ENCODE measurements around the gene ZBTB20.

Gene ZBTB20

DNA sequence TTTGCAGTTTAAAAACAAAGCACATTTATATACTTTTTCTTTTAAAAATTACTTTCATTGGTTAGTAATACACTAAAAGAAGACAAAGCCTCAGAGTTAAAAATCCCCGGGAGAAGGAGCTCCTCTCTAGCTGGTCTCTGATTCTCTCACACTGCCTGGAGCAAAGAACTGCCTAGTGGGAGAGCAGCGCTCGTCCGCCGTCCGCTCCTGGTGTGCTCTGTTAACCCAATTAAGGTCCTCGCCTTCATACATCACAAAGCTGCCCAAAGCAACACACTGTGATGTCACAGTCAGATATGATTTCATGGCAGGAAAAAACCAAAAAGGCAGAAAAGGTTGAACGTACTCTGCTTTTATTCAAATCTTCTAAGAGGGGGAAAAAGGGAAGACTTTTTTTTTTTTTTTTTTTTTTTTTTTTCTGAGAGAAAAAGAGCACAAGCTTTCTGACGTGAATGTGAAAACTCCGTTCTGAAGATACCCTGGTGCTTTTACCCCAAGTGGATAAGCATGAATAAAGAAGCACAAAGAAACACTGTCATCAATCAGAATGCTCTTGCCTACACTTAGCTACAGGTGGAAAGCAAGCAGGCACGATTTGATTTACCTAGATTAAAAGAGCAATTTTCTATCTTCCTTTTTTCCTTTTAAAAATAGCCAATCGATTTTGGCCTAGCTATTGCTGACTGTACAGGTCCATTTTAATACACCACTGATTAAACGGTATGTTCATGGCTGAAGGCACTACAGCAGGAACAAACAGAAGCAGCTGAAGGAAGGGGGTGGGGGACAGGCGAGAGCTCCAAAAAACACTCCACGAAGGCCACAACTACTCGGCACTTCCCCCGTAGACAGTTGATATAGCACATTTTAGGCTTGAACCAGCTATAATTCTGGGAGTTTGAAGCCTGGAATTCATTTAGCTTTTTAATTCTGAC lies 738.1 kb downstream of the ZBTB20 start:
- no peak for DNase-seq (ENCODE audit: low read depth in 2 of 2)

DNA sequence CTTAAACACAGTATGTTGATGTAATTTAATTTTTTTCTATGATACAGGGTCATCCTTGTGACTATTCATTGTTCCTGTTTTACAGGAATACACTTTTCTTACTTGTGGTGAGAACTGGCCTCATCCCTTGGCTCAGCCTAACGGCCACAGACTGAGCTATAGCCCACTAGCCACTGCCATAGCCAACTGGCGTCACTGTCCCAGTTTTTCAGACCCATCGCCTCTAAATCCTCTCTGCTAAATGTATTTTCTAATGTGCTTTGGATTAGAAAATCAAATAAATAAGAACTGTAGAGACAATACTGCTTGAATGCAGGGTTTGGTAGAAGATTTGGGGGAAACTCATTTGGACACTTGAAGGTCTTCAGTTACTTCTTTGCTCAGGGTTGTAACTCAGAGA lies 740.2 kb downstream of the ZBTB20 start:
- no peak for DNase-seq (ENCODE audit: low read depth in 2 of 2)

DNA sequence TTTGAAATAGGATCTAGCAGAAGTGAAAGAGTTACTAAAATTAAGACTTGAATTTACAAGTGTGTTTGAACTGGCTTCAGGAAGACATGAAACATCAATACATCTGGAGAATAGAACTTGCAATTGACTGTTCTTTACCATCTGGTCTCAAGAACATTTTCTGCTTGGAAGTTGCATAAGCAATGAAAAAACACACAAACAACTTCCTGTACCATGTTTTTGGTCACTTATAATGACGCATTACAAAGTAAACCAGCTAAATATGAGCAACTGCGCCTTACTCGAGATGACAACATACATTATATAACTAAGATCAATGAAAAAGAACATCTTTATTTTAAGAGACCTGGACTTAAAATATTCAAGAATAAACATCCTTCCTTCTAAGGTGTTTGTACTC lies 740.8 kb downstream of the ZBTB20 start:
- DNase-seq (ENCODE audit: low read depth in 2 of 2), result no peak

- DNase-seq (ENCODE audit: low read depth in 2 of 2), result no peak
Measured at GRCh38 chr3:114405202-114405990, 741.7 kb downstream of the ZBTB20 start.

- no peak for DNase-seq (ENCODE audit: low read depth in 2 of 2)
Measured at GRCh38 chr3:114404590-114404989, 742.5 kb downstream of the ZBTB20 start.

DNA sequence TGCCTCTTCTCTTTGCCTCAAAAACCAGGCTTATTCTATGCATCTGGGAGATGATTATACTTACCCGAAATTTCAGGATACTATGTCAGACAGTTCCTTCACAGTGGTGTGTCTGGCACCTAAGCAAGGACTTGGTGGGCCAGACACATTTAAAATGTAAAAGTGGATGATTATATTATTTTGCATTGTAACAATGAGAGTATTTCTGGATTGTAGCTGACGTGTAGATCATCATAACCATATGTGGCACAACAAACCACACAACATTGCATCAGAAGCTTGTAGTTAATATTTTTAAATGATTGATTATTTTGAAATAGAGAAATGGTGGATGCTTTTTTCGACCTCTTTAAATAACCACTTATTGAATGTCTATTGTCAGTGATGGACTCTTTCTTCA lies 744.2 kb downstream of the ZBTB20 start:
- no peak for DNase-seq (ENCODE audit: low read depth in 2 of 2)

DNA sequence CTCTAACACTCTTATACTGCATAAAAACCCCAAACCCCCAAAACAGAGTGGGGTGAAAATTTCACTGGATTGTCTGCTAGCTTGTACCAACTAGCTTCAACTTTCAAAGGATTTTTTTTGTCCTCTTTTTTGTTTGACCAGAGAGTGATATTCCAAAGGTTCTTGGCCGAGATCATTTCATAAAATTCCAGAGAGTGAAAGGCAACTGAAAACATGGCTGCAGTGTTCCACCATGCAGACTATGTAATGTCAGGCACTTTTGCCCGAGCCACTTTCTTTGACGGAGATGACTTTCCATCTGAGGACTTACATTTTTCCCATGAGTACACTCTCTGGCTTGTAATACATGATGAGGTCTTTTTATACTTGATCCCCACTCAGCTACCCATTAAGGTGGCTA lies 745.7 kb downstream of the ZBTB20 start:
- no peak for DNase-seq (ENCODE audit: low read depth in 2 of 2)

- DNase-seq (ENCODE audit: low read depth in 2 of 2), result no peak
Measured at GRCh38 chr3:114400371-114400770, 746.7 kb downstream of the ZBTB20 start.

GRCh38 chr3:114394551-114394950 lies 752.5 kb downstream of the ZBTB20 start:
- no peak for DNase-seq (ENCODE audit: low read depth in 2 of 2)

- no peak for DNase-seq (ENCODE audit: low read depth in 2 of 2)
Measured at GRCh38 chr3:114393367-114394072, 753.6 kb downstream of the ZBTB20 start.

- no peak for DNase-seq (ENCODE audit: low read depth in 2 of 2)
Measured at GRCh38 chr3:114392831-114393230, 754.3 kb downstream of the ZBTB20 start.

DNA sequence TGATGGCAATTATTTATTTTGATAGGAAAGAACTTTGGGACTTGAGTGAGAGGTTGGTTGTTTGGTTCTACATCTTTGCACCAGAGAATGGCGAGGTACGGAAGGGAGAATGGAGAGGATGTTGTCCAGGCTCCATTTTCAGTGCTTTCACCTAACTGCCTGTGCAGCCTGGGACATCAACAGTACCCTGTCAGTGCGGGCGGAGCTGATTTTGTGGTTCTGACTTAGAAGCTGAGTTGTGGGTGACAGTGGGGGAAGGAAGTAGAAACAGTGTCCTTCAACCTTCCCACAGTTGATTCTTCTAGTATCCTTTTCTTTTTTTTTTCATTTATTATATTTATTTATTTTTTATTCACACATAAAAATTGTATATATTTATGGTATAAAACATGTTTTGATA lies 757.9 kb downstream of the ZBTB20 start:
- DNase-seq (ENCODE audit: low read depth in 2 of 2), result no peak

DNA sequence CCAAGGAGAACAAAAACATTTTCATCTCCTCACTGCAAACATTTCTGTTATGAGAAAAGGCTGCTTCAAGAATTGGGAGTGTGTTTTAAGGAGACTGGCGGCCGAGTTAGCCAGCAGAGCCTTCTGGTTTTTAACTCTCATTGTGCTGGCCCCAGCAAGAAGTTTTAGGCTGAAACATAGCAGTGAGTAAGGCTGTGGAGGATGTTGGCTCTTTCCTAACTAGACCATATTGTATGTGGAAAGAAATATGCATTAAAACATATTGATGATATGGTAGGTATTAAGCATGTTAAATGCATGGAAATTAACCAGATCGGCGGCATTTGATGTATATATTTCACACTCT lies 762.6 kb downstream of the ZBTB20 start:
- DNase-seq (ENCODE audit: low read depth in 2 of 2), result no peak

- DNase-seq (ENCODE audit: low read depth in 2 of 2), result peak; percentile 50 to 56
Measured at GRCh38 chr3:114383875-114384557, 763.1 kb downstream of the ZBTB20 start.

DNA sequence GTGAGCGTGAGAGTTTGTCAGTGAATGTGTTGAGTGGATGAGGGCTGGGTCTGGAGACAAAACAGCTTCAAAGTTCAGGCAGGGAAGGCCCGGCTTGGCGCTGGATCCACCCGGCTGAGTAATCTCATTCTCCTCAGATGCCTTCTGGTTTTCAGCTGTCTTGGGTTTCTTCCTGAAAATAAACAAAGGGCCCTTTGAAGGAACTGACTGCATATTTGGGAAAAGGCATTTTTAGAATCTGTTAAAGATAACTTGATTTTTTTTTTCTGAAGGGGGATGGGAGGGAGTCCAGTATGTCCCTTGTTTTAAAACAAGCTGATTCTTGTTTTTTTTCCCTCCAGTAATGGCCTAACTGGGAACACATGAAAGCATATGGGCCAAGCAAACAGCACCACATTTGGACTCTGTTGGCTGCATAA lies 766.8 kb downstream of the ZBTB20 start:
- no peak for DNase-seq (ENCODE audit: low read depth in 2 of 2)

- DNase-seq (ENCODE audit: low read depth in 2 of 2), result no peak
Measured at GRCh38 chr3:114379266-114379665, 767.8 kb downstream of the ZBTB20 start.

- DNase-seq (ENCODE audit: low read depth in 2 of 2), result no peak
Measured at GRCh38 chr3:114378760-114379159, 768.3 kb downstream of the ZBTB20 start.

- DNase-seq (ENCODE audit: low read depth in 2 of 2), result no peak
Measured at GRCh38 chr3:114377426-114377825, 769.7 kb downstream of the ZBTB20 start.

GRCh38 chr3:114376516-114377185 lies 770.4 kb downstream of the ZBTB20 start:
- no peak for DNase-seq (ENCODE audit: low read depth in 2 of 2)

DNA sequence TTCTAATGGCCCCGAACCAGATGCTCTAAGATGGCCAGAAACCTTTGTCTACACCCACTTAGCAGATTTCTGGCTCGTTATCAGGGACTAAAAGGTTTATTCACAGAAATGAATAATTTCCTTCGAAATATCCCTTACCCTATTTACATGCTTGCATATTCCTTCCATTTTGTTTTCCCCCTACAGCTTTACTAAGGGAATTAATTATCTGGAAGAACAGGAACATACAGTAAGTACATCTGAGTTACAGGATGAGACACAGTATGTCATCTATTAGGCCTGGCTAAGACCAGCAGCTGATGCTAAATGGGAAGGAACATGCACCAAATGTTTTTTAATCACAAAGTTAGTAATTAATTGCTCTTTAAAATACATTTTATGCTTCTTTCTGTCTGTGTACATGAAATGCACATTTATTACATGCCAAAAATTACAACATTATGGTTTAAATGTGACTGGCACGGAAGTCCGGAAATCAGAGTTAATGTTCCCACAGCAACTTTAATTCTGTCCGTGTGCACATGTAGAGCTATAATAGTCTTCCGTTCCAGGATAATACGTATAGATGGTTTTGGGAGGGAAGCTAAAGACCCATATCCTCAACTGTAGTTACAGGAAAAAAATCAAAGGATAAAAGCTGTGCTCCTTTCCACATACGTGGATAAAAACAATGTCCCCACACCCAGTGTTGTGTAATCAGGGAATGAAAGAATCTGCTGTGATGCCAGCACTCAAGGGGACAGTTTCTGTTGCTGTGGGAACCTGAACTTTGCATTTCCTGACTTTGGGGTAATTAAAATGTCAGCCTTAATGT lies 771.3 kb downstream of the ZBTB20 start:
- DNase-seq (ENCODE audit: low read depth in 2 of 2), result no peak
